Mesenchymal stem cell (in vitro differentiated cells and primary cell): ENCODE data around the gene BBLN.

Experiments
- DNase-seq: peaks from one replicate; pipeline ENCODE4 v3.0.0-alpha.2; 2013
- H2AFZ ChIP-seq: one replicate; pipeline ENCODE4 v1.6.1; 2013; ENCODE audit warnings: low read depth, mild to moderate bottlenecking, control low read depth, inconsistent platforms, low read length, moderate library complexity
- H2AK5ac ChIP-seq: 2 replicates; pipeline ENCODE4 v1.6.1; 2013; ENCODE audit warnings: low read length, moderate library complexity, mild to moderate bottlenecking, inconsistent platforms; ENCODE audit not compliant: severe bottlenecking
- H2BK120ac ChIP-seq: one replicate; pipeline ENCODE4 v1.6.1; 2013; ENCODE audit warnings: low read depth, mild to moderate bottlenecking, inconsistent platforms, low read length, moderate library complexity
- H2BK12ac ChIP-seq, 2 experiments: one replicate each; pipeline ENCODE4 v1.6.1; 2013; ENCODE audit warnings: inconsistent platforms in 2 of 2, low read length in 2 of 2, mild to moderate bottlenecking in 2 of 2, moderate library complexity in 2 of 2, control low read depth in 1 of 2
- H2BK15ac ChIP-seq: one replicate; pipeline ENCODE4 v1.6.1; 2013; ENCODE audit warnings: mild to moderate bottlenecking, low read depth, inconsistent platforms; ENCODE audit not compliant: poor library complexity, severe bottlenecking
- H2BK5ac ChIP-seq: 2 replicates; pipeline ENCODE4 v1.6.1; 2013; ENCODE audit warnings: low read depth, mild to moderate bottlenecking, low read length, control low read depth, inconsistent platforms; ENCODE audit not compliant: poor library complexity, severe bottlenecking
- H3K14ac ChIP-seq, 2 experiments: one replicate each; pipeline ENCODE4 v1.6.1; 2013; ENCODE audit warnings: inconsistent platforms in 2 of 2, low read length in 2 of 2, control low read depth in 1 of 2, mild to moderate bottlenecking in 1 of 2, moderate library complexity in 1 of 2
- H3K18ac ChIP-seq, 2 experiments: one replicate each; pipeline ENCODE4 v1.6.1; 2013; ENCODE audit warnings: inconsistent platforms in 2 of 2, low read length in 2 of 2, control low read depth in 1 of 2, low read depth in 1 of 2, mild to moderate bottlenecking in 1 of 2
- H3K23ac ChIP-seq, 2 experiments: one replicate each; pipeline ENCODE4 v1.6.1; 2013; ENCODE audit warnings: inconsistent platforms in 2 of 2, low read length in 2 of 2, mild to moderate bottlenecking in 2 of 2, moderate library complexity in 2 of 2, control low read depth in 1 of 2
- H3K27ac ChIP-seq: 2 replicates; pipeline ENCODE4 v1.5.1; 2013; ENCODE audit warnings: mild to moderate bottlenecking, moderate library complexity, low read length, control low read depth, inconsistent platforms; ENCODE audit not compliant: poor library complexity, severe bottlenecking
- H3K27me3 ChIP-seq, 2 experiments: 2 replicates each; pipeline versions ENCODE4 v1.6.1 to v1.7.0; 2013; ENCODE audit warnings: low read length in 2 of 2, mild to moderate bottlenecking in 2 of 2, moderate library complexity in 2 of 2, control low read depth in 1 of 2, inconsistent platforms in 1 of 2; ENCODE audit not compliant: control insufficient read depth in 1 of 2, insufficient read depth in 1 of 2
- H3K36me3 ChIP-seq, 2 experiments: 2 replicates each; pipeline versions ENCODE4 v1.6.1 to v1.7.0; 2013; ENCODE audit warnings: low read length in 2 of 2, control low read depth in 1 of 2, inconsistent platforms in 1 of 2, low read depth in 1 of 2, mild to moderate bottlenecking in 1 of 2; ENCODE audit not compliant: insufficient read depth in 2 of 2, control insufficient read depth in 1 of 2
- H3K4ac ChIP-seq, 2 experiments: one replicate each; pipeline ENCODE4 v1.6.1; 2013; ENCODE audit warnings: inconsistent platforms in 2 of 2, low read length in 2 of 2, mild to moderate bottlenecking in 2 of 2, moderate library complexity in 2 of 2, control low read depth in 1 of 2, low read depth in 1 of 2
- H3K4me1 ChIP-seq: 2 replicates; pipeline ENCODE4 v1.6.1; 2013; ENCODE audit warnings: low read depth, low read length, control low read depth; ENCODE audit not compliant: control insufficient read depth, insufficient read depth
- H3K4me2 ChIP-seq: 2 replicates; pipeline ENCODE4 v1.6.1; 2013; ENCODE audit warnings: low read length, mild to moderate bottlenecking, inconsistent platforms; ENCODE audit not compliant: poor library complexity, severe bottlenecking
- H3K4me3 ChIP-seq, 2 experiments: 2 replicates each; pipeline versions ENCODE4 v1.5.1 to v1.7.0; 2013; ENCODE audit warnings: low read length in 2 of 2, mild to moderate bottlenecking in 2 of 2, control low read depth in 1 of 2, low read depth in 1 of 2; ENCODE audit not compliant: insufficient read depth in 1 of 2
- H3K79me1 ChIP-seq: replicated peaks from 2 replicates; pipeline ENCODE4 v1.6.1; 2013; ENCODE audit warnings: mild to moderate bottlenecking, control low read depth, low read length, inconsistent platforms; ENCODE audit not compliant: poor library complexity, severe bottlenecking
- H3K9ac ChIP-seq: 2 replicates; pipeline ENCODE4 v1.7.0; 2013; ENCODE audit warnings: mild to moderate bottlenecking, low read length, moderate library complexity
- H3K9me3 ChIP-seq: 2 replicates; pipeline ENCODE4 v1.7.0; 2013; ENCODE audit warnings: mild to moderate bottlenecking, low read length; ENCODE audit not compliant: control insufficient read depth
- H4K8ac ChIP-seq: one replicate; pipeline ENCODE4 v1.6.1; 2013; ENCODE audit warnings: inconsistent platforms, mild to moderate bottlenecking, low read length, moderate library complexity
- H4K91ac ChIP-seq: one replicate; pipeline ENCODE4 v1.6.1; 2013; ENCODE audit warnings: mild to moderate bottlenecking, low read length, inconsistent platforms
- WGBS: methylation state at CpG from one replicate; pipeline ENCODE4 v1.1.7; 2013; ENCODE audit warnings: mixed read lengths; 5-methylcytosine and 5-hydroxymethylcytosine counted together

Gene BBLN

GRCh38 chr9:128153947-128154695 lies 5.9 kb upstream of the BBLN start:
- Histone ChIP-seq H2BK5ac (no peak overlapping the region), H2BK15ac (no peak overlapping the region), H3K79me1 (no peaks in the 10 kb centered on the region), H3K27me3 (peaks cover 0 to 9% of the 10 kb centered on the region in 2 experiments), H2AK5ac (no peak overlapping the region), H3K4me2 (no peak overlapping the region), H3K4ac (no peak overlapping the region), H3K18ac (no peak overlapping the region), H4K91ac (no peak overlapping the region), H3K27ac (no peak overlapping the region), H3K36me3 (no peaks in the 10 kb centered on the region), H3K4me1 (peaks cover 6% of the 10 kb centered on the region), H3K9me3 (no peaks in the 10 kb centered on the region), H2AFZ (no peak overlapping the region), H4K8ac (no peak overlapping the region), H2BK120ac (no peak overlapping the region), H2BK12ac (no peak overlapping the region), H3K14ac (no peak overlapping the region), H3K9ac (no peak overlapping the region), H3K4me3 (no peak overlapping the region), H3K23ac (no peak overlapping the region)
- WGBS = 82% methylated on average over 11 of the region's 13 CpGs
- no peak for DNase-seq

- H3K4me3 ChIP-seq = no peak overlapping the region
- no peak for DNase-seq
- H4K91ac ChIP-seq = no peak overlapping the region
- peaks cover 0 to 3% of the 10 kb centered on the region in 2 experiments for H3K27me3 ChIP-seq
- H3K9me3 ChIP-seq = no peaks in the 10 kb centered on the region
- H2AK5ac ChIP-seq = no peak overlapping the region
- H2AFZ ChIP-seq = no peak overlapping the region
- no peak overlapping the region for H2BK15ac ChIP-seq
- H3K4ac ChIP-seq = no peak overlapping the region
- H3K36me3 ChIP-seq = no peaks in the 10 kb centered on the region
- H3K18ac ChIP-seq = no peak overlapping the region
- WGBS = 93% methylated on average over 6 of the region's 7 CpGs
- H3K79me1 ChIP-seq = no peaks in the 10 kb centered on the region
- H3K4me1 ChIP-seq = peaks cover 15% of the 10 kb centered on the region
- H3K14ac ChIP-seq = no peak overlapping the region
- no peak overlapping the region for H4K8ac ChIP-seq
- no peak overlapping the region for H3K9ac ChIP-seq
- H3K4me2 ChIP-seq = no peak overlapping the region
- no peak overlapping the region for H2BK12ac ChIP-seq
- H3K23ac ChIP-seq = no peak overlapping the region
- H2BK120ac ChIP-seq = no peak overlapping the region
- H2BK5ac ChIP-seq = no peak overlapping the region
- no peak overlapping the region for H3K27ac ChIP-seq
Observed at GRCh38 chr9:128155736-128156500, 4.1 kb upstream of the BBLN start.

- Histone ChIP-seq H3K14ac (no peak overlapping the region), H4K91ac (peak overlapping the region; percentile 57), H2BK15ac (no peak overlapping the region)
Observed at GRCh38 chr9:128159522-128159783, 612 bp upstream of the BBLN start.

GRCh38 chr9:128160603-128160987 lies 530 bp downstream of the BBLN start:
- no peaks in the 10 kb centered on the region for H3K27me3 ChIP-seq
- H3K79me1 ChIP-seq = peaks cover 15% of the 10 kb centered on the region
- no peak overlapping the region for H2BK120ac ChIP-seq
- peak overlapping the region; percentile 79 for H2AFZ ChIP-seq
- H3K4me2 ChIP-seq = peak overlapping the region; percentile 94
- H3K4ac ChIP-seq = peak overlapping the region; percentile 60 to 73
- H3K4me1 ChIP-seq = peaks cover 15% of the 10 kb centered on the region
- H3K36me3 ChIP-seq = peaks cover 32 to 38% of the 10 kb centered on the region in 2 experiments
- no peak overlapping the region for H2AK5ac ChIP-seq
- H2BK12ac ChIP-seq = peak overlapping the region in 1 of 2 experiments; percentile 85
- H3K27ac ChIP-seq = no peak overlapping the region
- H2BK15ac ChIP-seq = no peak overlapping the region
- H3K14ac ChIP-seq = peak overlapping the region in 1 of 2 experiments; percentile 92
- H3K9ac ChIP-seq = peak overlapping the region; percentile 86
- no peak overlapping the region for H2BK5ac ChIP-seq
- H3K23ac ChIP-seq = peak overlapping the region in 1 of 2 experiments; percentile 78
- H4K91ac ChIP-seq = peak overlapping the region; percentile 52
- WGBS = 2% methylated on average over 18 of the region's 23 CpGs
- peak overlapping the region; percentile 19 for H4K8ac ChIP-seq
- peak overlapping the region in 1 of 2 experiments; percentile 54 for H3K18ac ChIP-seq
- no peaks in the 10 kb centered on the region for H3K9me3 ChIP-seq
- peak overlapping the region; percentile 84 to 93 for H3K4me3 ChIP-seq
- DNase-seq = peak; percentile 24

More at GRCh38 chr9:128159522-128159783, 612 bp upstream of the BBLN start:
- no peak for DNase-seq
- H4K8ac ChIP-seq = peak overlapping the region; percentile 89
- H2AFZ ChIP-seq = peak overlapping the region; percentile 76
- no peaks in the 10 kb centered on the region for H3K9me3 ChIP-seq
- peaks cover 15% of the 10 kb centered on the region for H3K4me1 ChIP-seq
- H3K4me2 ChIP-seq = peak overlapping the region; percentile 60
- peak overlapping the region in 1 of 2 experiments; percentile 64 for H3K4ac ChIP-seq
- H2BK5ac ChIP-seq = no peak overlapping the region
- H3K18ac ChIP-seq = peak overlapping the region; percentile 8 to 71
- H3K9ac ChIP-seq = peak overlapping the region; percentile 89
- H3K79me1 ChIP-seq = peaks cover 15% of the 10 kb centered on the region
- no peaks in the 10 kb centered on the region for H3K27me3 ChIP-seq
- no peak overlapping the region for H3K27ac ChIP-seq
- 54% methylated on average over 11 of the region's 11 CpGs for WGBS
- H3K4me3 ChIP-seq = peak overlapping the region in 1 of 2 experiments; percentile 84
- peak overlapping the region in 1 of 2 experiments; percentile 58 for H2BK12ac ChIP-seq
- no peak overlapping the region for H2AK5ac ChIP-seq
- no peak overlapping the region for H2BK120ac ChIP-seq
- no peak overlapping the region for H3K23ac ChIP-seq
- peaks cover 26 to 27% of the 10 kb centered on the region in 2 experiments for H3K36me3 ChIP-seq
